Measurements from ENCODE around the gene FAM219B. TPM values are rescaled to one million over a fixed set of nuclear protein-coding genes. Genes with fewer than 3 reads are reported as not detected.

The FAM219B gene
- total and polyA plus RNA-seq, 9 donors = 40.7 to 77.6 (median 47.1) TPM

- H3K36me3 ChIP-seq (ENCODE audit: control insufficient read depth, insufficient read depth, low read length) = no peaks in the 10 kb centered on the region
- WGBS (ENCODE audit: insufficient coverage) = no CpG with 5 or more reads among the region's 4 CpGs
- no peak overlapping the region for H3K4me3 ChIP-seq (ENCODE audit: low read length)
- H3K27ac ChIP-seq (ENCODE audit: low read length) = no peak overlapping the region
- peaks cover 3% of the 10 kb centered on the region for H3K4me1 ChIP-seq (ENCODE audit: control insufficient read depth, insufficient read depth, low read length)
- H3K9me3 ChIP-seq (replicated peaks; ENCODE audit: control insufficient read depth, low read depth, low read length) = peaks cover 2% of the 10 kb centered on the region
- no peaks in the 10 kb centered on the region for H3K27me3 ChIP-seq (ENCODE audit: control insufficient read depth, insufficient read depth, low read length)
- DNase-seq = no peak
Measured at GRCh38 chr15:74878273-74878672, 28.4 kb downstream of the FAM219B start.

GRCh38 chr15:74873756-74874424 lies 32.8 kb downstream of the FAM219B start:
- no peaks in the 10 kb centered on the region for H3K27me3 ChIP-seq (ENCODE audit: control insufficient read depth, insufficient read depth, low read length)
- peak overlapping the region; percentile 52 for H3K27ac ChIP-seq (ENCODE audit: low read length)

DNA sequence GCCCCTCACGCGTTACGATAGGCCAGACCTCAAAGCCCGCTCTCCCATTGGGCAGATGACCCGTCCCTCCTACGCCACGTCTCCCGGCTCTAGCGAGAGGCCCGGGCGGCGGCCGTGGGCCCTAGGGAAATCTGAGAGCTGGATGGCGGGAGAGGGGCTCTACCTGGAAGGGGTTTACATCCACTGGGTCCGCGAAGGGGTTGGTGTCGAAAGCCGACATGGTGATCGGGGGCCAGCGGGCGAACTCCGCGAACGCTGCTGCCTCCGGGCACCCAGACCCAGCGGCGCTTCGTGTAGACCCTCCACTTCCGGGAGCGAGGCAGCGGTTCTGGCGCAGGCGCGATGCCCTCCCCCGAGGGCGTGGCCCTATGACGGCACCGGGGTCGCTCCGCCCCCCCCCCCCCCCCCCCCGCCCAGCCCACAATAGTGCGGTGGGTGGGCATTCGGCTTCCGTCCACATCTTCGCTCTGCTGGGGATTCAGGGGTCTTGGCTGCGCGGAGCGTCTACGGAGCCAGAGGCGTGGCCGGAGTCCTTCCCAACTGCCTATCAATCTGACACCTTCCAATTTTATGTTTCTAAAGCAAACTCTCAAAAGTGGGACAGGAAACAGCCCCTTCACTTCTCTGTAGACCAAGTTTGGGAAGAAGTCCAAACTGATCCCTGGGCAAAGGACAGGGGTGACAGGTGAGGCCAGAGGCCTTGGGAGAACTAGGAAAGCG lies 33.5 kb downstream of the FAM219B start, which contains the start of gene SCAMP2:
Gene SCAMP2 (minus strand): TSS at position 330 of the 720 bp plus-strand sequence. CDS start 110 bp downstream, at position 220.
- no peaks in the 10 kb centered on the region for H3K9me3 ChIP-seq (replicated peaks; ENCODE audit: control insufficient read depth, low read depth, low read length)
- H3K27ac ChIP-seq (ENCODE audit: low read length) = peak within 1 kb of the TSS; percentile 96
- DNase-seq = peak; percentile 99
- no peaks in the 10 kb centered on the region for H3K27me3 ChIP-seq (ENCODE audit: control insufficient read depth, insufficient read depth, low read length)
- peak within 1 kb of the TSS; percentile 81 for H3K4me3 ChIP-seq (ENCODE audit: low read length)
- peaks cover 37% of the 10 kb centered on the region for H3K4me1 ChIP-seq (ENCODE audit: control insufficient read depth, insufficient read depth, low read length)
- peaks cover 11% of the 10 kb centered on the region for H3K36me3 ChIP-seq (ENCODE audit: control insufficient read depth, insufficient read depth, low read length)
- WGBS (ENCODE audit: insufficient coverage) = under 1% methylated on average over 35 of the region's 52 CpGs

More at GRCh38 chr15:74873756-74874424, 32.8 kb downstream of the FAM219B start:
- H3K4me3 ChIP-seq (ENCODE audit: low read length) = peak overlapping the region; percentile 81
- DNase-seq = no peak
- 19% methylated on average over 12 of the region's 16 CpGs for WGBS (ENCODE audit: insufficient coverage)
- H3K9me3 ChIP-seq (replicated peaks; ENCODE audit: control insufficient read depth, low read depth, low read length) = no peaks in the 10 kb centered on the region
- peaks cover 30% of the 10 kb centered on the region for H3K4me1 ChIP-seq (ENCODE audit: control insufficient read depth, insufficient read depth, low read length)
- H3K36me3 ChIP-seq (ENCODE audit: control insufficient read depth, insufficient read depth, low read length) = peaks cover 7% of the 10 kb centered on the region

DNA sequence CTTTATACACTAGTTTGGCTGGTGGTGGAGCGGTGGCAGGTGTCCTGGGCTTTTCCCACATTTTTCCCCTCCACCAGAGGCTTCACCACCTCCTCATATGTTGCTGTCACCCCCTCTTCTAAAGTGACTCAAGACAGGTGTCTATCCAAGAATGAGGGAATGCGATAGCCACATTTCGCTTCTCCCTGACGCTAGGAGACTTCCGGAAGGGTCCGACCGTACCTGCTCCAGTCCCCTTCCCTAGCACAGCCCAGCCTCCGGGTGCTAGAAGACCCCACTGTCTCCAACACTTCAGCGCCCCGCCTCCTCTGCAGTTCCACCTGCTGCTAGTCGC lies 34.0 kb downstream of the FAM219B start:
- Histone ChIP-seq H3K4me3 (ENCODE audit: low read length) (peak overlapping the region; percentile 81), H3K27ac (ENCODE audit: low read length) (peak overlapping the region; percentile 96), H3K36me3 (ENCODE audit: control insufficient read depth, insufficient read depth, low read length) (peaks cover 13% of the 10 kb centered on the region), H3K27me3 (ENCODE audit: control insufficient read depth, insufficient read depth, low read length) (no peaks in the 10 kb centered on the region), H3K9me3 (replicated peaks; ENCODE audit: control insufficient read depth, low read depth, low read length) (no peaks in the 10 kb centered on the region), H3K4me1 (ENCODE audit: control insufficient read depth, insufficient read depth, low read length) (peaks cover 40% of the 10 kb centered on the region)
- WGBS (ENCODE audit: insufficient coverage) = 0% methylated on average over 9 of the region's 11 CpGs
- DNase-seq = no peak

DNA sequence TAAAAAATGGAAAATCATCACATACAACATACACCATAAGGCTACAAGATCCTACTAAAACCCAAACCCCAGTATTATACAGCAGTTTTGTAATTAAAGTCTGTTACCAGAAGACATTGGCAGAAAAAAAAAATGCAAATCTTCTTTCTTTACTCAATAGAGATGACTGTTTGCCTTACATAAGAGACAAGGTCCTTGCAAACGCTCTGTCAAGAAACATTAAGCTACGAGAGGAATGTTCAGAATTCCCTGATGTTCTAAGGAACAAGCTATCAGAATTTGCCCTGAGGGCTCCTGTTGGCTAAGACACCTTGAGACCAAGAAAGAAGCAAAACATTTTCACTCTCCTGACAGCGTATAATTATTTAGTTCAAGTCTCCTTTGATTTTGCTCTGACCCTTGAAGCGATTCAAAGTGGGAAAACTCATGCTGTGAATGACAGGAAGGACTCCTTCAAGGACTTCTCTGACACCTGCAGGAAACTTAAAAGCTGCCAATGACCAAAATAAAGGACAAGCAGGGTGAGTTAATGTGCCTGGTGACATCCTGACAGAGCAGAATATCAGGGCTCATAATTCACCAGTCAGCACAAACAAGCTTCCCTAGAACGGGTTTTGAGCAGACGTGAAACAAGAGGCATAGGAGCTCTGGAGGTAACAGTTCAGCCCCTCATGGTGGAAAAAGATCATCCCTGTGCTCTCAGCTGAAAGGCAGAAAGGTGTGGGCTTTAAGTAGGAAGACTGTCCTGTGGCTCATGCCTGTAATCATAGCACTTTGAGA lies 36.0 kb downstream of the FAM219B start:
- H3K4me3 ChIP-seq (ENCODE audit: low read length) = no peak overlapping the region
- WGBS (ENCODE audit: insufficient coverage) = 33% methylated on average over 3 of the region's 6 CpGs

DNA sequence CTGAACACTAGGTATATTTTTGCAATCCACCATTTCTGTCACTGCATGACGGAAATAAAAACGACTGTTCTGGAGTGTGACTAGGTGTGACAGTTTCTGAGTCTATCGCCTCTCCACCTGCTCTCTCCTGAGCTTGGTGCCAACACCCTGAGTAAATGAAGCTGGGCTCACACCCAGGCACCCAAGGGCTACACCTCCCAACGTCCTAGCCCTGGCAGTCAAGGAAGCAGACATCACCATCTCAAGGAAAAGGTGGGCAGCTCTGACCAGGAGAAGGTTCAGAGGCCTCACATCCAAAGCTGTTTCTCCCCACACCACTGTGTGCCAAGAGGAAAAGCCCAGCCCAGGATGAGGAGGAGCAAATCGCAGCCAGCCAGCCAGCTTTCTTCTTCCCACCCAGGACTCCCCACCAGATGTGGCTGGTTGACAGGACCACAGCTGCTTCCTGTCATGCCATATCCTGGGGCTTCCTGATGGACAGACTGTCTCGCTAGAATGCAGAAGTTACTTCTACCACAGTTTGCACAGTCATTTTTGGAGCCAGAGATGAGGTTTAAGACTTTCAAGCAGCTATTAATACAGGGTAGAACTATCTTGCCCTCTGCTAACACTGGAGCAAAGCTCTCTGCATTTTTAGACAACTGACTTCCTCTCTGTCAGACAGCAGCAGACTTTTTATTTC lies 36.8 kb downstream of the FAM219B start:
- DNase-seq = peak; percentile 86
- 43% methylated on average over 1 of the region's 6 CpGs for WGBS (ENCODE audit: insufficient coverage)
- peak overlapping the region; percentile 83 for H3K27ac ChIP-seq (ENCODE audit: low read length)

More for the DNA sequence above, 36.0 kb downstream of the FAM219B start:
- no peaks in the 10 kb centered on the region for H3K27me3 ChIP-seq (ENCODE audit: control insufficient read depth, insufficient read depth, low read length)
- H3K4me1 ChIP-seq (ENCODE audit: control insufficient read depth, insufficient read depth, low read length) = peaks cover 46% of the 10 kb centered on the region
- DNase-seq = peak; percentile 47
- H3K36me3 ChIP-seq (ENCODE audit: control insufficient read depth, insufficient read depth, low read length) = peaks cover 17% of the 10 kb centered on the region
- no peaks in the 10 kb centered on the region for H3K9me3 ChIP-seq (replicated peaks; ENCODE audit: control insufficient read depth, low read depth, low read length)
- peak overlapping the region; percentile 83 for H3K27ac ChIP-seq (ENCODE audit: low read length)

DNA sequence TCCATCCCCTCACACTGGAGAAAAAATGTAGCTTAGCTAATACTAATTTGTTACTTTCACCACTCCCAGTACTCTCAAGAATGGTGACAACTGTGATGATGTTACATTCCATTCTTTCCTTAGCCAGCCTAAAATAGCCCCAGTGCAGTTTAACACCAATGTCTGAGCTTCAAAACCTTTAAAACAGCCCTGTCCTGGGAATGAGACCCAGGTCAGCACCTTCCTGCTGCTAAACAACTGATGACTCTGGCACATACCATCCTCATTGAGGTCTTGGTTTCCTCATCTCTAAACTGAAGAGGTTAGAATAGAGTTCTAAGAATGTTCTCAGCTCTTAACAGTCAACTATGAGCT lies 37.3 kb downstream of the FAM219B start:
- Histone ChIP-seq H3K4me1 (ENCODE audit: control insufficient read depth, insufficient read depth, low read length) (peaks cover 46% of the 10 kb centered on the region), H3K27ac (ENCODE audit: low read length) (peak overlapping the region; percentile 83), H3K9me3 (replicated peaks; ENCODE audit: control insufficient read depth, low read depth, low read length) (no peaks in the 10 kb centered on the region), H3K27me3 (ENCODE audit: control insufficient read depth, insufficient read depth, low read length) (no peaks in the 10 kb centered on the region), H3K4me3 (ENCODE audit: low read length) (no peak overlapping the region), H3K36me3 (ENCODE audit: control insufficient read depth, insufficient read depth, low read length) (peaks cover 19% of the 10 kb centered on the region)
- no peak for DNase-seq

More for the DNA sequence above, 36.8 kb downstream of the FAM219B start:
- peaks cover 46% of the 10 kb centered on the region for H3K4me1 ChIP-seq (ENCODE audit: control insufficient read depth, insufficient read depth, low read length)
- H3K4me3 ChIP-seq (ENCODE audit: low read length) = peak overlapping the region; percentile 3
- no peaks in the 10 kb centered on the region for H3K9me3 ChIP-seq (replicated peaks; ENCODE audit: control insufficient read depth, low read depth, low read length)
- no peaks in the 10 kb centered on the region for H3K27me3 ChIP-seq (ENCODE audit: control insufficient read depth, insufficient read depth, low read length)
- H3K36me3 ChIP-seq (ENCODE audit: control insufficient read depth, insufficient read depth, low read length) = peaks cover 17% of the 10 kb centered on the region

GRCh38 chr15:74868059-74868458 lies 38.6 kb downstream of the FAM219B start:
- H3K9me3 ChIP-seq (replicated peaks; ENCODE audit: control insufficient read depth, low read depth, low read length) = no peaks in the 10 kb centered on the region
- DNase-seq = peak; percentile 75
- peak overlapping the region; percentile 68 for H3K27ac ChIP-seq (ENCODE audit: low read length)
- H3K27me3 ChIP-seq (ENCODE audit: control insufficient read depth, insufficient read depth, low read length) = no peaks in the 10 kb centered on the region
- 45% methylated on average over 3 of the region's 6 CpGs for WGBS (ENCODE audit: insufficient coverage)
- peaks cover 43% of the 10 kb centered on the region for H3K4me1 ChIP-seq (ENCODE audit: control insufficient read depth, insufficient read depth, low read length)
- no peak overlapping the region for H3K4me3 ChIP-seq (ENCODE audit: low read length)
- H3K36me3 ChIP-seq (ENCODE audit: control insufficient read depth, insufficient read depth, low read length) = peaks cover 22% of the 10 kb centered on the region

DNA sequence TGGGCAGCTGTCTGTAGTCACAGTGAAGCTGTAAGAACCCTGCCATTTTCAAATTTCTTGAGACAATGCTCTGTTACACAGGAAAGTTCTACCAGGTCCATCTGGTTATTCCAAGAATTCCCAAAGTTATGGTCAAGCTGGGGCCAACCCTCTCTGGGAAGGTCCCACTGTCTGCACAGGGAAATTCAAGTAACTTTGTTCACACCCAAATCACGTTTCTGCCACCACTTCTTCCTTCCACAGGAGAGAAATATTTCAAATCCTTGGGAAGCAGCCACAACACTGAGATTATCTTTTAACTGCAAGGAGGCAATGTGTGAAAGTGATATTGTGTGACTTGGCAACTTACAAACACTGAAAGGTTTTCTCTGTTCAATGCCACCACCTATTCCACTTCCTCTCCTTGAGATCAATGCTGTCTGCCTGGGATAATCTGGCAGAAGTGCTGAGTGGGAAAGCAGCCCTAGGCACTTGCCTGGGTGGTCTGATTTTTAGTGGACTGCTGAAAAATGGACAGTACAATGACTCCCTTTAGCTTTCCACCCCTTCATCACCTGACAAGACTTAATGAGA lies 39.1 kb downstream of the FAM219B start:
- H3K4me3 ChIP-seq (ENCODE audit: low read length) = no peak overlapping the region
- peak overlapping the region; percentile 68 for H3K27ac ChIP-seq (ENCODE audit: low read length)
- DNase-seq = no peak
- 20% methylated on average over 1 of the region's 1 CpG for WGBS (ENCODE audit: insufficient coverage)
- peaks cover 41% of the 10 kb centered on the region for H3K4me1 ChIP-seq (ENCODE audit: control insufficient read depth, insufficient read depth, low read length)
- H3K27me3 ChIP-seq (ENCODE audit: control insufficient read depth, insufficient read depth, low read length) = no peaks in the 10 kb centered on the region
- no peaks in the 10 kb centered on the region for H3K9me3 ChIP-seq (replicated peaks; ENCODE audit: control insufficient read depth, low read depth, low read length)
- H3K36me3 ChIP-seq (ENCODE audit: control insufficient read depth, insufficient read depth, low read length) = peaks cover 22% of the 10 kb centered on the region

Data from muscle of leg (tissue), 11 donors.